Measurements from ENCODE around the gene EVI5.

DNA sequence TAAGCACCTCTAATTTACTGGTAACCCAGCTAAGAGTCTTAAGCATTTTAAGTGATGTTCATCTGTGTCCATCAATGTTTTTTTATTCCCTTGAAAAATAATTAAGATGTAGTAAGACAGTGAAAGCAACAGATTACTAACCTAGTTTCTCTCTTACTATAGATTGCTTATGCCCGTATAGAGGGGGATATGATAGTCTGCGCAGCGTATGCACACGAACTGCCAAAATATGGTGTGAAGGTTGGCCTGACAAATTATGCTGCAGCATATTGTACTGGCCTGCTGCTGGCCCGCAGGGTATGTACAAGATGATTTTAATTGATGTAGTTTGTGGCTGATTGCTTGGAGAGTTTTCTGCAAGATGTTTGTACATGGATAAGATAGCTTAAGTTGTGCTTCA, 49.7 kb upstream of the EVI5 start:
- TF ChIP-seq CTCF (IDR thresholded peaks at IDR 0.05) = no peak
- TF ChIP-seq POLR2A (IDR thresholded peaks at IDR 0.05) = no peak

Measured in Peyer's patch (tissue), 4 donors.